Upper lobe of right lung (tissue), 1 donor: ENCODE measurements around the gene AMZ1. TPM values are rescaled to one million over a fixed set of nuclear protein-coding genes. Genes with fewer than 3 reads are reported as not detected.
A peak's percentile ranks its signal among the peaks of the same experiment; 100 is the strongest.
"Not testable (repeated sequence)": the region's sequence is repeated elsewhere in the genome, so short reads cannot be mapped to it uniquely, and the experiment has no call there.

Source experiments
- ATAC-seq: fragments of 200-7000 bp; cut with Tn5 transposase; one replicate; pipeline ENCODE4 v1.9.1; 2020; ENCODE audit warnings: mild to moderate bottlenecking, moderate library complexity
- DNase-seq: peaks from one replicate; pipeline ENCODE4 v3.0.0-alpha.2; 2020
- H3K27ac ChIP-seq: fragments of 200-600 bp; one replicate; pipeline ENCODE4 v1.8.0; 2022
- H3K27me3 ChIP-seq: fragments of 200-600 bp; one replicate; pipeline ENCODE4 v1.8.0; 2022; ENCODE audit warnings: mild to moderate bottlenecking
- H3K36me3 ChIP-seq: fragments of 200-600 bp; one replicate; pipeline ENCODE4 v1.8.0; 2022
- H3K4me1 ChIP-seq: fragments of 200-600 bp; one replicate; pipeline ENCODE4 v1.8.0; 2022
- H3K4me3 ChIP-seq: fragments of 200-600 bp; one replicate; pipeline ENCODE4 v1.8.0; 2022; ENCODE audit warnings: mild to moderate bottlenecking
- H3K9me3 ChIP-seq: fragments of 200-600 bp; one replicate; pipeline ENCODE4 v1.8.0; 2022
- CTCF ChIP-seq: fragments of 200-600 bp; IDR thresholded peaks from one replicate; pipeline ENCODE4 v1.8.0; 2022; ENCODE audit warnings: antibody characterized with exemption
- intact Hi-C: fragments of 100-400 bp; cut with DNase I; formaldehyde crosslinking; loops from one replicate; pipeline ENCODE4 v1.11.0; 2022
- total RNA-seq: library from RNA; stranded (reverse); fragmentation: NEBNext Ultra II Directional; extraction: Animal tissue kit (Norgen Biotek cat#: 25700); gene quantifications from one replicate; pipeline ENCODE4 v1.2.1, GENCODE V29; 2021
- donor health status: DM: no; HTN: yes; CAD: no; lungs with severe emphysema.

Gene AMZ1
- total RNA-seq, 1 donor from 2014 or later, result 0.29 TPM

GRCh38 chr7:2723138-2723850 lies 35.3 kb downstream of the AMZ1 start:
- Histone ChIP-seq H3K4me1 (peaks cover 3% of the 10 kb centered on the region), H3K27me3 (no peaks in the 10 kb centered on the region), H3K36me3 (peaks cover 21% of the 10 kb centered on the region), H3K4me3 (no peak overlapping the region), H3K9me3 (no peaks in the 10 kb centered on the region), H3K27ac (no peak overlapping the region)
- ATAC-seq (no peak), DNase-seq (peak; percentile 57)
- no peak for TF ChIP-seq CTCF
- intact Hi-C loops, result no loop called here

- H3K27ac ChIP-seq, H3K4me3 ChIP-seq, ATAC-seq, H3K27me3 ChIP-seq, H3K9me3 ChIP-seq, H3K4me1 ChIP-seq, intact Hi-C loops: not testable (repeated sequence)
- H3K36me3 ChIP-seq, result peaks cover 21% of the 10 kb centered on the region
- peak; percentile 58 for DNase-seq
These were observed 36.0 kb downstream of the AMZ1 start for GRCh38 chr7:2724036-2724435.

- H3K9me3 ChIP-seq, result no peaks in the 10 kb centered on the region
- DNase-seq, result peak; percentile 48
- ATAC-seq, result no peak
- intact Hi-C loops, result no loop called here
- H3K36me3 ChIP-seq, result peaks cover 21% of the 10 kb centered on the region
- H3K27ac ChIP-seq, result no peak overlapping the region
- peaks cover 5% of the 10 kb centered on the region for H3K4me1 ChIP-seq
- no peak overlapping the region for H3K4me3 ChIP-seq
- no peaks in the 10 kb centered on the region for H3K27me3 ChIP-seq
- no peak for TF ChIP-seq CTCF
These were observed 36.6 kb downstream of the AMZ1 start for GRCh38 chr7:2724453-2725177.

- Histone ChIP-seq H3K9me3 (no peaks in the 10 kb centered on the region), H3K27me3 (no peaks in the 10 kb centered on the region), H3K36me3 (peaks cover 21% of the 10 kb centered on the region), H3K4me3 (no peak overlapping the region), H3K4me1 (peaks cover 13% of the 10 kb centered on the region), H3K27ac (no peak overlapping the region)
- DNase-seq (peak; percentile 46), ATAC-seq (no peak)
- intact Hi-C loops, result no loop called here
- TF ChIP-seq CTCF, result no peak
These were observed 37.4 kb downstream of the AMZ1 start for GRCh38 chr7:2725178-2726105.

GRCh38 chr7:2726316-2727018 lies 38.5 kb downstream of the AMZ1 start:
- DNase-seq (peak; percentile 43), ATAC-seq (no peak)
- TF ChIP-seq CTCF, result no peak
- intact Hi-C loops, result no loop called here
- Histone ChIP-seq H3K36me3 (peaks cover 21% of the 10 kb centered on the region), H3K9me3 (no peaks in the 10 kb centered on the region), H3K27me3 (no peaks in the 10 kb centered on the region), H3K27ac (no peak overlapping the region), H3K4me3 (no peak overlapping the region), H3K4me1 (peaks cover 15% of the 10 kb centered on the region)

GRCh38 chr7:2727206-2727605 lies 39.2 kb downstream of the AMZ1 start:
- H3K9me3 ChIP-seq, result not testable (repeated sequence)

More at GRCh38 chr7:2727206-2727605, 39.2 kb downstream of the AMZ1 start:
- H3K27me3 ChIP-seq, H3K27ac ChIP-seq, intact Hi-C loops, H3K4me3 ChIP-seq, ATAC-seq: not testable (repeated sequence)
- DNase-seq, result peak; percentile 30
- Histone ChIP-seq H3K4me1 (peaks cover 15% of the 10 kb centered on the region), H3K36me3 (peaks cover 21% of the 10 kb centered on the region)
